IMR-90 (cell line): ENCODE measurements around the gene EFHC1. TPM values are rescaled to one million over a fixed set of nuclear protein-coding genes. Genes with fewer than 3 reads are reported as not detected.
A peak's percentile ranks its signal among the peaks of the same experiment; 100 is the strongest.

Source experiments
- ATAC-seq: fragments of 200-7000 bp; cut with Tn5 transposase; 2 replicates; pipeline ENCODE4 v1.9.1; 2020; ENCODE audit warnings: low read depth, mild to moderate bottlenecking, moderate library complexity
- BruUV-seq: library from RNA; stranded (reverse); fragments of 400-500 nt; replicated peaks from 2 replicates; lab custom pipeline; 2021; lab: Mats Ljungman, UMichigan
- CTCF ChIA-PET: fragments of 300-600 bp; formaldehyde crosslinking; extraction: SDS; loops from one replicate; lab custom pipeline; 2021; ENCODE audit warnings: antibody characterized with exemption; lab: Yijun Ruan, JAX
- POLR2A ChIA-PET: fragments of 300-600 bp; sonication (Branson Sonifier 250); formaldehyde crosslinking; loops from one replicate; lab custom pipeline; 2022; ENCODE audit warnings: antibody characterized with exemption; ENCODE audit not compliant: unreplicated experiment; lab: Charles Lee
- DNase-seq: peaks from one replicate; pipeline ENCODE4 v3.0.0; 2013
- H2AFZ ChIP-seq: replicated peaks from 2 replicates; pipeline ENCODE3; 2013; ENCODE audit warnings: low read length, mild to moderate bottlenecking; ENCODE audit not compliant: poor library complexity
- H2AK5ac ChIP-seq: 2 replicates; pipeline ENCODE4 v1.6.1; 2013; ENCODE audit warnings: low read depth, low read length, inconsistent platforms
- H2AK9ac ChIP-seq: replicated peaks from 2 replicates; pipeline ENCODE3; 2013; ENCODE audit warnings: mild to moderate bottlenecking, low read depth, low read length, moderate library complexity; ENCODE audit not compliant: poor library complexity
- H2BK120ac ChIP-seq: 2 replicates; pipeline ENCODE4 v1.6.1; 2013; ENCODE audit warnings: low read depth, low read length, inconsistent platforms
- H2BK15ac ChIP-seq: 3 replicates; pipeline ENCODE4 v1.6.1; 2013; ENCODE audit warnings: low read depth, low read length, inconsistent platforms
- H2BK20ac ChIP-seq: 2 replicates; pipeline ENCODE4 v1.6.1; 2013; ENCODE audit warnings: low read depth, mild to moderate bottlenecking, inconsistent platforms, low read length, moderate library complexity
- H2BK5ac ChIP-seq: 2 replicates; pipeline ENCODE4 v1.6.1; 2013; ENCODE audit warnings: mild to moderate bottlenecking, low read depth, low read length, inconsistent platforms; ENCODE audit not compliant: poor library complexity, severe bottlenecking
- H3K14ac ChIP-seq: replicated peaks from 2 replicates; pipeline ENCODE4 v1.6.1; 2013; ENCODE audit warnings: low read depth, low read length, inconsistent platforms
- H3K18ac ChIP-seq: 2 replicates; pipeline ENCODE4 v1.6.1; 2013; ENCODE audit warnings: low read depth, low read length, control low read depth
- H3K23ac ChIP-seq: 2 replicates; pipeline ENCODE4 v1.6.1; 2013; ENCODE audit warnings: low read depth, low read length, inconsistent platforms
- H3K27ac ChIP-seq: 2 replicates; pipeline ENCODE4 v1.5.1; 2013; ENCODE audit warnings: mild to moderate bottlenecking, control low read depth, low read length; ENCODE audit not compliant: insufficient read depth
- H3K27me3 ChIP-seq: 2 replicates; pipeline ENCODE4 v1.6.1; 2013; ENCODE audit warnings: low read length; ENCODE audit not compliant: control insufficient read depth, insufficient read depth
- H3K36me3 ChIP-seq: 2 replicates; pipeline ENCODE4 v1.6.1; 2013; ENCODE audit warnings: low read length, mixed read lengths; ENCODE audit not compliant: control insufficient read depth, insufficient read depth
- H3K4ac ChIP-seq: 2 replicates; pipeline ENCODE4 v1.6.1; 2013; ENCODE audit warnings: low read depth, low read length, inconsistent platforms
- H3K4me1 ChIP-seq: 2 replicates; pipeline ENCODE4 v1.6.1; 2013; ENCODE audit warnings: low read length, mixed read lengths; ENCODE audit not compliant: control insufficient read depth, insufficient read depth
- H3K4me2 ChIP-seq: 2 replicates; pipeline ENCODE4 v1.6.1; 2013; ENCODE audit warnings: low read depth, mild to moderate bottlenecking, control low read depth, low read length, moderate library complexity
- H3K4me3 ChIP-seq: 2 replicates; pipeline ENCODE4 v1.5.1; 2013; ENCODE audit warnings: low read depth, mild to moderate bottlenecking, control low read depth, low read length, moderate library complexity; ENCODE audit not compliant: insufficient read depth
- H3K56ac ChIP-seq: 2 replicates; pipeline ENCODE4 v1.6.1; 2013; ENCODE audit warnings: low read length, inconsistent platforms; ENCODE audit not compliant: insufficient read depth; ENCODE audit errors: extremely low read depth
- H3K79me1 ChIP-seq, 2 experiments: 2 replicates each; pipeline ENCODE4 v1.6.1; 2013; ENCODE audit warnings: low read length in 2 of 2, inconsistent platforms in 1 of 2, low read depth in 1 of 2
- H3K9ac ChIP-seq: 2 replicates; pipeline ENCODE4 v1.6.1; 2013; ENCODE audit warnings: low read depth, low read length, control low read depth
- H3K9me1 ChIP-seq: 2 replicates; pipeline ENCODE4 v1.6.1; 2013; ENCODE audit warnings: low read length, inconsistent platforms; ENCODE audit not compliant: insufficient read depth
- H3K9me3 ChIP-seq: 2 replicates; pipeline ENCODE4 v1.6.1; 2013; ENCODE audit warnings: low read length; ENCODE audit not compliant: control insufficient read depth, insufficient read depth
- H4K20me1 ChIP-seq: 2 replicates; pipeline ENCODE4 v1.6.1; 2013; ENCODE audit warnings: low read length, inconsistent platforms; ENCODE audit not compliant: insufficient read depth
- H4K5ac ChIP-seq: 2 replicates; pipeline ENCODE4 v1.6.1; 2013; ENCODE audit warnings: mild to moderate bottlenecking, low read depth, low read length, control low read depth
- H4K8ac ChIP-seq, 2 experiments: 2 replicates each; pipeline ENCODE4 v1.6.1; 2013; ENCODE audit warnings: low read depth in 2 of 2, low read length in 2 of 2, control low read depth in 1 of 2, inconsistent platforms in 1 of 2
- H4K91ac ChIP-seq: 2 replicates; pipeline ENCODE4 v1.6.1; 2013; ENCODE audit warnings: low read depth, low read length, inconsistent platforms; ENCODE audit not compliant: insufficient read depth
- BHLHE40 ChIP-seq: fragments of 150-350 bp; IDR thresholded peaks from 2 replicates; pipeline ENCODE4 v1.6.1; 2016; ENCODE audit warnings: mild to moderate bottlenecking, low read depth, low read length
- CEBPB ChIP-seq: IDR thresholded peaks from 2 replicates; pipeline ENCODE4 v1.6.1; 2012; ENCODE audit warnings: low read depth, low read length, improper control_type of control experiment
- CHD1 ChIP-seq: IDR thresholded peaks from 2 replicates; pipeline ENCODE4 v1.6.1; 2012; ENCODE audit warnings: low read depth, low read length, improper control_type of control experiment
- FOS ChIP-seq: fragments of 150-350 bp; IDR thresholded peaks from 2 replicates; pipeline ENCODE4 v1.6.1; 2016; ENCODE audit warnings: low read depth, low read length
- MAZ ChIP-seq: IDR thresholded peaks from 2 replicates; pipeline ENCODE4 v1.6.1; 2012; ENCODE audit warnings: low read depth, mild to moderate bottlenecking, low read length, improper control_type of control experiment, moderate library complexity, borderline replicate concordance
- MXI1 ChIP-seq: IDR thresholded peaks from 2 replicates; pipeline ENCODE4 v1.6.1; 2012; ENCODE audit warnings: low read depth, mild to moderate bottlenecking, low read length, moderate library complexity, borderline replicate concordance
- NFE2L2 ChIP-seq: fragments of 150-350 bp; IDR thresholded peaks from 2 replicates; pipeline ENCODE4 v1.6.1; 2016; ENCODE audit warnings: low read depth, mild to moderate bottlenecking, low read length
- POLR2A ChIP-seq: IDR thresholded peaks from 2 replicates; pipeline ENCODE4 v1.6.1; 2012; ENCODE audit warnings: mild to moderate bottlenecking, low read depth, low read length
- RAD21 ChIP-seq: IDR thresholded peaks from 2 replicates; pipeline ENCODE4 v1.6.1; 2012; ENCODE audit warnings: low read length, improper control_type of control experiment
- RCOR1 ChIP-seq: IDR thresholded peaks from 2 replicates; pipeline ENCODE4 v1.6.1; 2012; ENCODE audit warnings: mild to moderate bottlenecking, low read length, improper control_type of control experiment; ENCODE audit not compliant: insufficient replicate concordance
- RFX5 ChIP-seq: IDR thresholded peaks from 2 replicates; pipeline ENCODE4 v1.8.0; 2012; ENCODE audit warnings: low read depth, mild to moderate bottlenecking, low read length, moderate library complexity
- USF2 ChIP-seq: fragments of 150-350 bp; IDR thresholded peaks from 2 replicates; pipeline ENCODE4 v1.6.1; 2017; ENCODE audit warnings: mild to moderate bottlenecking, antibody characterized with exemption, low read length, low read depth
- WGBS, 2 experiments: methylation state at CpG; one replicate each; pipeline versions ENCODE4 v1.1.5 to v1.1.7; 2013; ENCODE audit warnings: missing lambda C conversion rate in 2 of 2; ENCODE audit not compliant: insufficient read length in 1 of 2; ENCODE audit errors: extremely low coverage in 2 of 2; 5-methylcytosine and 5-hydroxymethylcytosine counted together
- dilution Hi-C: fragments of 300-500 bp; cut with HindIII; formaldehyde crosslinking; loops from one replicate; pipeline ENCODE4 v1.14.3; 2018; ENCODE audit warnings: low sequenced_read_pairs; ENCODE audit not compliant: unreplicated experiment
- in situ Hi-C: fragments of 300-500 bp; cut with MboI; formaldehyde crosslinking; loops from 3 replicates; pipeline ENCODE4 v1.14.3; 2019; ENCODE audit warnings: low sequenced_read_pairs, inconsistent platforms, mixed read lengths
- intact Hi-C: fragments of 100-400 bp; cut with micrococcal nuclease; formaldehyde crosslinking; loops from 2 replicates; pipeline ENCODE4 v1.10.0; 2022
- polyA plus RNA-seq, 3 experiments: library from polyadenylated mRNA; depleted of rRNA; stranded (reverse); fragments of >200 nt; gene quantifications; 2 replicates each; pipeline ENCODE4 v1.2.3, GENCODE V29; 2012; ENCODE audit warnings: low replicate concordance in 1 of 3
- total RNA-seq: library from RNA; depleted of rRNA; stranded (reverse); fragments of >200 nt; gene quantifications from 2 replicates; pipeline ENCODE4 v1.2.3, GENCODE V29; 2012

The EFHC1 gene
- total and polyA plus RNA-seq, 2 of the 4 experiments (the other 2 are of a cell fraction): 14.0 to 23.0 TPM

GRCh38 chr6:52517502-52518278, 97.5 kb downstream of the EFHC1 start:
- Histone ChIP-seq H3K27me3 (no peaks in the 10 kb centered on the region), H3K9me3 (no peaks in the 10 kb centered on the region), H2BK120ac (peak overlapping the region; percentile 95), H3K4me2 (peak overlapping the region; percentile 65), H2AFZ (peak overlapping the region; percentile 65), H4K5ac (peak overlapping the region; percentile 68), H2AK5ac (peak overlapping the region; percentile 100), H3K4ac (peak overlapping the region; percentile 95), H2AK9ac (peak overlapping the region; percentile 91), H3K79me1 (peaks cover 28 to 85% of the 10 kb centered on the region in 2 experiments), H3K56ac (peak overlapping the region; percentile 93), H4K8ac (peak overlapping the region; percentile 63 to 97), H3K23ac (peak overlapping the region; percentile 93), H3K27ac (peak overlapping the region; percentile 90), H3K18ac (peak overlapping the region; percentile 87), H4K91ac (peak overlapping the region; percentile 97), H3K9me1 (peaks cover 40% of the 10 kb centered on the region), H4K20me1 (peaks cover 10% of the 10 kb centered on the region; the same call in 1 of the 2 replicates), H2BK15ac (peak overlapping the region; percentile 97), H2BK5ac (peak overlapping the region; percentile 94), H3K4me3 (no peak overlapping the region), H3K4me1 (peaks cover 48% of the 10 kb centered on the region), H2BK20ac (peak overlapping the region; percentile 90), H3K36me3 (peaks cover 30% of the 10 kb centered on the region), H3K14ac (peak overlapping the region; percentile 95), H3K9ac (peak overlapping the region; percentile 54)
- dilution Hi-C loops: no loop called here
- TF ChIP-seq FOS (peak; percentile 99), NFE2L2 (peak; percentile 29; the same call in 1 of the 2 replicates), MXI1 (no peak), BHLHE40 (peak; percentile 54), RAD21 (peak; percentile 30; the same call in 1 of the 2 replicates), POLR2A (peak; percentile 72), RCOR1 (peak; percentile 36), CHD1 (no peak), MAZ (peak; percentile 94), USF2 (no peak), RFX5 (no peak), CEBPB (peak; percentile 62; the same call in 1 of the 2 replicates)
- ATAC-seq (peak; percentile 74), DNase-seq (peak; percentile 98)
- intact Hi-C loops: loop anchor here (1.0 to 5.0 kb wide), 4 partner anchors 22 to 95 kb away; partner anchors contain the start of genes EFHC1 and TRAM2
- CTCF ChIA-PET: no interaction called here
- in situ Hi-C loops: loop anchor here (10.0 kb wide), 1 partner anchor 127 kb away; no protein-coding TSS in a partner anchor
- BruUV-seq: no TSS peak
- WGBS, 2 experiments: 39% methylated on average over 4 of the region's 14 CpGs; no CpG with 5 or more reads in 1 of the 2 experiments
- POLR2A ChIA-PET: no interaction called here
